ENCODE results near the gene CNTLN.
"Not testable (repeated sequence)": the region's sequence is repeated elsewhere in the genome, so short reads cannot be mapped to it uniquely, and the experiment has no call there.

The CNTLN gene

GRCh38 chr9:17509701-17510100 is 374.9 kb downstream of the CNTLN start:
- DNase-seq (ENCODE audit: low read depth): no peak

- no peak for DNase-seq (ENCODE audit: low read depth)
These were observed 384.9 kb downstream of the CNTLN start for GRCh38 chr9:17519761-17520160.

GRCh38 chr9:17520268-17521064 is 385.6 kb downstream of the CNTLN start:
- no peak for DNase-seq (ENCODE audit: low read depth)

DNA sequence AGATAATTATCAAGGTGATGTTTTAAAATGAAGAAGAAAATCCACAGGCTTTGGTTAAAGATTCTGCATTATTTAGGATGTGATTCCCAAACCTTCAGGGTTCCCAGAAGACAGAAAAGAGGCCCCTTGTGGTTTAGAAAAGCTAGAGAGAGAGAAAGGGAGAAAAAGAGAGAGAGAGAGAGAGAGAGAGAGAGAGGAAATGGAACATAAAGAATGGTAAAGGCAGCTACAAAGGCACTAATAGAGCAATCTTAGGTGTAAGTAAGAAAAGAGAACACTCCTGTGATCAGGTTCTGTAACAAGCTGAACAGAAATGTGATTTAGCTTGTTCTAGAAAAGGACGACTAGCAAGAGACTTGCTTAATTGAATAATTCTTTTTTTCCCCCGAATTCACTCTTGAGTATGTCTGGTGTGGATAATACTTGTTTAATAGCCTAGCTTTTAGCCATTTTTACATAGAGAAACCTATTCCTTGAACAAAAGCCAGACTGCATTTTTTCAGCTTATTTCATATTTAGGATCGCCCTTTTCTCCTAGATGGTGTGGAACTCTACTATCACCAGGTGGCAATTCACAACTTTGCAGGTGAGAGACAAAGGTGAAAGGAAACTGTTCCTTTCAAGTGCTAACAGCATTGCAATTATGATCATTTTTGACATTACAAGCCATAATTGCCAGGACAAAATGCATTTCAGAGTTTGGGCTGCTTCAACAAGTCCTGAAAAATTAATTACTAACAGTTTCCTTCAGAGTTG is 386.4 kb downstream of the CNTLN start:
- DNase-seq (ENCODE audit: low read depth): no peak

- DNase-seq (ENCODE audit: low read depth): not testable (repeated sequence)
These were observed 391.9 kb downstream of the CNTLN start for GRCh38 chr9:17526726-17527125.

DNA sequence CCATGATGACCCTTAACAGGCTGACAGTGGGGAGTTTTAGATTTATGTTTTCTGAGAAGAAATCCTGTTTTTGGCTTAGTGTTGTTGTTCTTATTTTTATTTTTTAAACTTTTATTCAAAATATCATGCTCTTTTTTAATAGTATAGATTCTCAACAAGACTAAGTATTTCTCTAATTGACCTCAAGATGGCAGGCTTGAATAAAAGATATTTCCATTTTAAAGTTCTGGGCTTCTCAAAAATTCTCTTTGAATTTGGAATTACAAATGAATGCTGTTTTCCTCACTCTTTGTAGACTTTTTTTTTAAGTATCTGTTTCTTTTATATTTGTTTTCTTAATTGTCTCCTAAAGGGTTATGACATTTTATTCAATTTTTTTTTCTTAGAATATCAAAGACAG is 394.0 kb downstream of the CNTLN start:
- DNase-seq (ENCODE audit: low read depth): no peak

DNA sequence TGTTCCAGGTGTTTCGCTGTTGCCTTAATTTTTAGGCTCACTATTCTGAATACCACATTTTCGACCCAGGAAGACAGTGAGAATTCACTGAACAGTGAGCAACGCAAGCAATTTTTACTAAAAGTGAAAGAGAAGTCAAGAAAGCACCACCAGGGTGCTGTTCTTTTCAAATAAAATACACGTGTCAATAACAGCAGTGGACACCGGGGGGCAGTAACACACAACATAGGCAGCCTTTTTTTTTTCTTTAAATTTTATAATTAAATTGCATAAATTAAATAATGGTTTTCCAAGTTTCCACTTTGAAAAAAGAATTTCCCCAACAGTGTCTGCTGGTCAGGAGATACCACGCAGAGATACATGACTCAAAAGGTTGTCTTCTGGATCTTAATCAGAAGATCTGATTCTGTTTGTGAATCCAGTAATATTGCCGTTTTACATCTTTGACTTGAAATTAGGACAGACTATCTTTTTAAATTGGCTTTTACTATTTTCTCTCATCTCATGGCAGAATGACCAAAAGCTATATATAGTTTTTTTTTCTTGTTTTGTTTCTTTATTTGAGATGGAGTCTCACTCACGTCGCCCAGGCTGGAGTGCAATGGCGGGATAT is 396.9 kb downstream of the CNTLN start:
- DNase-seq (ENCODE audit: low read depth): no peak

DNA sequence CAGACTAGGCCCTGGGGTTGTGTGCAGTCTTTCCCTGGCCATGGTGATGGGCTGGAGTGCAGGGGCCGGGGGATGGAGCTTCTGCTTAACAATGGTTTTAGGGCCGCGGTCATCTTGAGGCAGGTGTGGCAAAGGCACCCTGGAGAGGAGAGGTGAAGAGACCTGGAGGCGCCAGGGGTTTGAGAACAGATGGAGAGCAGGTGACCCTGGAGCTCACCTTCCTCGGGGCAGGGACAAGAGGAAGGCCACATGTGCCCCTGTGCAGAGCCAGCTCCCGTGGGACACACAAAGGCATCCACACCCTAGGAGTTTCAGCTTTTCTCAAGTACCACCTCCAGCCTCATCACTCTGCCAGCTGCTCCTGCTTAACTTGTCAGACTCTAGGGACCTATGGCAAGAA is 397.6 kb downstream of the CNTLN start:
- DNase-seq (ENCODE audit: low read depth): no peak

DNA sequence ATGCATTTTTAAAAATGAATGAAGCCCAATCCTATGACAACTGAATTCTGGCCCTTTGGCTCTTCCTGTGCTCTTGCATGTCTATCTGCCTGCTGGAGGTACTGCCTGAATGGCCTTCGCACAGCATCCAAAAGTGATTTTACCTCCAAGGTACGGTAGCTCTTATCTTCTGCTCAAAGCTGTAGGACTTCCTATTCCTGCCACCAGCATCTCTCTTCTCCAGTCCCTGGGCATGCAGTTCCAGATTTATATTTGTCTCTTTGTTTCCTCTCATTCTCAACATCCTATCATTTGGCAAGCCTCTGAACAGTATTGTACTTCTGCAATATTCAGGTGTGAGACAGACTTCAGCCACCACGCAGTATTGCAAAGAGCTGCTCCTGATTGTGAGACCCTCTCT is 400.3 kb downstream of the CNTLN start:
- DNase-seq (ENCODE audit: low read depth): no peak

- DNase-seq (ENCODE audit: low read depth): no peak
These were observed 401.2 kb downstream of the CNTLN start for GRCh38 chr9:17536027-17536426.

GRCh38 chr9:17551023-17551422 is 416.2 kb downstream of the CNTLN start:
- no peak for DNase-seq (ENCODE audit: low read depth)
